ENCODE measurements around the gene SEMA5B. TPM values are rescaled to one million over a fixed set of nuclear protein-coding genes. Genes with fewer than 3 reads are reported as not detected.

SEMA5B gene
- total RNA-seq, 1 donor from 2014 or later, result 61.1 TPM

GRCh38 chr3:123044981-123045763 is 17.6 kb upstream of the SEMA5B start:
- H3K9me3 Mint-ChIP-seq (ENCODE audit: unreplicated experiment), result peaks cover 2% of the 10 kb centered on the region
- H3K27ac Mint-ChIP-seq (ENCODE audit: unreplicated experiment), result no peak overlapping the region
- no peak for DNase-seq
- no peaks in the 10 kb centered on the region for H3K27me3 Mint-ChIP-seq (ENCODE audit: unreplicated experiment)
- H3K4me3 Mint-ChIP-seq (ENCODE audit: unreplicated experiment), result no peak overlapping the region
- H3K36me3 Mint-ChIP-seq (ENCODE audit: unreplicated experiment), result peaks cover 6% of the 10 kb centered on the region
- TF ChIP-seq, protein P1, sequence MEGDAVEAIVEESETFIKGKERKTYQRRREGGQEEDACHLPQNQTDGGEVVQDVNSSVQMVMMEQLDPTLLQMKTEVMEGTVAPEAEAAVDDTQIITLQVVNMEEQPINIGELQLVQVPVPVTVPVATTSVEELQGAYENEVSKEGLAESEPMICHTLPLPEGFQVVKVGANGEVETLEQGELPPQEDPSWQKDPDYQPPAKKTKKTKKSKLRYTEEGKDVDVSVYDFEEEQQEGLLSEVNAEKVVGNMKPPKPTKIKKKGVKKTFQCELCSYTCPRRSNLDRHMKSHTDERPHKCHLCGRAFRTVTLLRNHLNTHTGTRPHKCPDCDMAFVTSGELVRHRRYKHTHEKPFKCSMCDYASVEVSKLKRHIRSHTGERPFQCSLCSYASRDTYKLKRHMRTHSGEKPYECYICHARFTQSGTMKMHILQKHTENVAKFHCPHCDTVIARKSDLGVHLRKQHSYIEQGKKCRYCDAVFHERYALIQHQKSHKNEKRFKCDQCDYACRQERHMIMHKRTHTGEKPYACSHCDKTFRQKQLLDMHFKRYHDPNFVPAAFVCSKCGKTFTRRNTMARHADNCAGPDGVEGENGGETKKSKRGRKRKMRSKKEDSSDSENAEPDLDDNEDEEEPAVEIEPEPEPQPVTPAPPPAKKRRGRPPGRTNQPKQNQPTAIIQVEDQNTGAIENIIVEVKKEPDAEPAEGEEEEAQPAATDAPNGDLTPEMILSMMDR (IDR thresholded peaks at IDR 0.05; ENCODE audit: partially characterized antibody, unreplicated experiment), result no peak
- peaks cover 9% of the 10 kb centered on the region for H3K4me1 Mint-ChIP-seq (ENCODE audit: low read depth, unreplicated experiment)

GRCh38 chr3:123042413-123042812 is 14.8 kb upstream of the SEMA5B start:
- no peak overlapping the region for H3K4me3 Mint-ChIP-seq (ENCODE audit: unreplicated experiment)
- no peaks in the 10 kb centered on the region for H3K36me3 Mint-ChIP-seq (ENCODE audit: unreplicated experiment)

DNA sequence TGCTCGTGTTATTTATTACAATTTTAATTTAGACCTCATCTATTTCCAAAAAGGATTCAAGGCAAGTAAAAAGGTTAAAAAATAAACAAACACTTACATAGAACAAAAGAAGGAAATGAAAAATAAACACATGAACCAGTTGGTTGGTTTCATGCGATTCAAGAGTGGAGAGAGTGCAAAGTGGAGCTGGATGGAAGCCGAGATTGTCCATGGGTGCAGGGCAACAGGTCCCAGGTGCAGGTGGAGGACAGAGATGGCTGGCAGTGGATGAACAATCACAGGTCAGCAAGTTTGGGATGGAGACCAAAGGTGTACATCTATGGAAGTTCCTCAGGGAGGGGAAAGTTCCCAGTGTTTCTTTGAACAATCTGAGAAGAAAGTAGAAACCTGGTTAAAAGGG is 11.6 kb upstream of the SEMA5B start:
- no peaks in the 10 kb centered on the region for H3K36me3 Mint-ChIP-seq (ENCODE audit: unreplicated experiment)
- TF ChIP-seq, protein P1 (IDR thresholded peaks at IDR 0.05; ENCODE audit: partially characterized antibody, unreplicated experiment), result no peak
- no peaks in the 10 kb centered on the region for H3K27me3 Mint-ChIP-seq (ENCODE audit: unreplicated experiment)
- H3K9me3 Mint-ChIP-seq (ENCODE audit: unreplicated experiment), result peaks cover 5% of the 10 kb centered on the region
- no peak overlapping the region for H3K4me3 Mint-ChIP-seq (ENCODE audit: unreplicated experiment)
- peaks cover 16% of the 10 kb centered on the region for H3K4me1 Mint-ChIP-seq (ENCODE audit: low read depth, unreplicated experiment)
- no peak for DNase-seq
- H3K27ac Mint-ChIP-seq (ENCODE audit: unreplicated experiment), result no peak overlapping the region

More at GRCh38 chr3:123042413-123042812, 14.8 kb upstream of the SEMA5B start:
- Mint-ChIP-seq H3K9me3 (ENCODE audit: unreplicated experiment) (peaks cover 4% of the 10 kb centered on the region), H3K27me3 (ENCODE audit: unreplicated experiment) (no peaks in the 10 kb centered on the region), H3K27ac (ENCODE audit: unreplicated experiment) (no peak overlapping the region), H3K4me1 (ENCODE audit: low read depth, unreplicated experiment) (peaks cover 10% of the 10 kb centered on the region)
- TF ChIP-seq, protein P1 (IDR thresholded peaks at IDR 0.05; ENCODE audit: partially characterized antibody, unreplicated experiment), result no peak
- no peak for DNase-seq

- no peak for DNase-seq
- TF ChIP-seq, protein P1 (IDR thresholded peaks at IDR 0.05; ENCODE audit: partially characterized antibody, unreplicated experiment), result no peak
- Mint-ChIP-seq H3K9me3 (ENCODE audit: unreplicated experiment) (peaks cover 6% of the 10 kb centered on the region), H3K36me3 (ENCODE audit: unreplicated experiment) (no peaks in the 10 kb centered on the region), H3K27me3 (ENCODE audit: unreplicated experiment) (no peaks in the 10 kb centered on the region), H3K4me1 (ENCODE audit: low read depth, unreplicated experiment) (peaks cover 16% of the 10 kb centered on the region), H3K4me3 (ENCODE audit: unreplicated experiment) (no peak overlapping the region), H3K27ac (ENCODE audit: unreplicated experiment) (no peak overlapping the region)
Observed at GRCh38 chr3:123038751-123039150, 11.2 kb upstream of the SEMA5B start.

GRCh38 chr3:123037015-123037375 is 9.4 kb upstream of the SEMA5B start:
- Mint-ChIP-seq H3K27ac (ENCODE audit: unreplicated experiment) (no peak overlapping the region), H3K36me3 (ENCODE audit: unreplicated experiment) (no peaks in the 10 kb centered on the region), H3K9me3 (ENCODE audit: unreplicated experiment) (peaks cover 6% of the 10 kb centered on the region), H3K4me1 (ENCODE audit: low read depth, unreplicated experiment) (peaks cover 16% of the 10 kb centered on the region), H3K4me3 (ENCODE audit: unreplicated experiment) (no peak overlapping the region), H3K27me3 (ENCODE audit: unreplicated experiment) (no peaks in the 10 kb centered on the region)
- TF ChIP-seq, protein P1 (IDR thresholded peaks at IDR 0.05; ENCODE audit: partially characterized antibody, unreplicated experiment), result no peak
- no peak for DNase-seq

All from glutamatergic neuron (in vitro differentiated cells).